Sigmoid colon (tissue), 7 donors: ENCODE data around the gene IRF4. TPM values are rescaled to one million over a fixed set of nuclear protein-coding genes. Genes with fewer than 3 reads are reported as not detected.

Experiments
- DNase-seq: peaks from one replicate; pipeline ENCODE4 v3.0.0-alpha.2; 2019
- H3K27ac ChIP-seq, 4 donors: fragments of 200-600 bp; sonication (generic); one replicate each; pipeline ENCODE4 v1.5.1; 2016 to 2019; ENCODE audit warnings: mild to moderate bottlenecking in 1 of 4
- H3K27me3 ChIP-seq, 3 donors: fragments of 200-600 bp; sonication (generic); one replicate each; pipeline ENCODE4 v1.5.1; 2019; ENCODE audit warnings: mild to moderate bottlenecking in 1 of 3
- H3K36me3 ChIP-seq, 4 donors: fragments of 200-600 bp; sonication (generic); one replicate each; pipeline ENCODE4 v1.5.1; 2016 to 2019
- H3K4me1 ChIP-seq, 4 donors: fragments of 200-600 bp; sonication (generic); one replicate each; pipeline ENCODE4 v1.5.1; 2017 to 2019
- H3K4me3 ChIP-seq, 4 donors: fragments of 200-600 bp; sonication (generic); one replicate each; pipeline ENCODE4 v1.5.1; 2017 to 2019; ENCODE audit warnings: mild to moderate bottlenecking in 2 of 4, moderate library complexity in 1 of 4
- H3K9me3 ChIP-seq, 4 donors: fragments of 200-600 bp in 3 of 4; sonication (generic) in 3 of 4; one replicate each; pipeline versions ENCODE4 v1.5.1 to v1.6.1; 2013 to 2019
- CTCF ChIP-seq, 4 experiments: fragments of 450-650 bp in 3 of 4; fragments of 200-600 bp in 1 of 4; IDR thresholded peaks; one replicate each; pipeline ENCODE4 v1.5.1; 2016 to 2019; ENCODE audit warnings: antibody characterized with exemption in 4 of 4, mild to moderate bottlenecking in 3 of 4, moderate library complexity in 2 of 4
- EP300 ChIP-seq, 4 donors: sonication (generic); formaldehyde crosslinking; IDR thresholded peaks; one replicate each; pipeline ENCODE4 v1.6.1; 2017; ENCODE audit warnings: antibody characterized with exemption in 4 of 4
- POLR2A ChIP-seq, 2 donors: fragments of 450-650 bp; IDR thresholded peaks; one replicate each; pipeline ENCODE4 v1.6.1; 2016; ENCODE audit warnings: antibody characterized with exemption in 2 of 2, mild to moderate bottlenecking in 2 of 2, moderate library complexity in 2 of 2
- POLR2AphosphoS5 ChIP-seq, 4 donors: sonication (generic); formaldehyde crosslinking; IDR thresholded peaks; one replicate each; pipeline ENCODE4 v1.6.1; 2017; ENCODE audit warnings: antibody characterized with exemption in 4 of 4
- WGBS, 2 donors: extraction: QIAGEN DNeasy Blood & Tissue Kit; methylation state at CpG; one replicate each; pipeline ENCODE4 v1.1.7; 2013; 5-methylcytosine and 5-hydroxymethylcytosine counted together
- intact Hi-C: fragments of 100-400 bp; cut with DNase I; formaldehyde crosslinking; loops from one replicate; pipeline ENCODE4 v1.15.1; 2023
- polyA plus RNA-seq, 3 donors: library from polyadenylated mRNA; stranded (reverse); fragments of 200-250 nt; gene quantifications; one replicate each; pipeline ENCODE4 v1.2.3, GENCODE V29; 2013
- total RNA-seq, 4 donors: library from RNA; depleted of rRNA; stranded (reverse); fragments of >200 nt; gene quantifications; one replicate each; pipeline ENCODE4 v1.1.0, GENCODE V29; 2016
- donor health status: healthy with polysubstance abuse.
- donor health status: Bipolar disorder and iron deficiency.
- donor health status: healthy.

Gene IRF4
- total and polyA plus RNA-seq, 7 donors: 0.28 to 9.3 (median 0.46) TPM

- Histone ChIP-seq H3K27me3 (peaks cover 0 to 41% (median 11%) of the 10 kb centered on the region in 3 donors), H3K4me1 (no peaks in the 10 kb centered on the region), H3K27ac (no peak overlapping the region), H3K36me3 (no peaks in the 10 kb centered on the region), H3K9me3 (no peaks in the 10 kb centered on the region), H3K4me3 (no peak overlapping the region)
- TF ChIP-seq EP300 (IDR thresholded peaks at IDR 0.05): no peak
- TF ChIP-seq POLR2AphosphoS5 (IDR thresholded peaks at IDR 0.05): no peak
- TF ChIP-seq POLR2A (IDR thresholded peaks at IDR 0.05): no peak
- no peak for TF ChIP-seq CTCF (IDR thresholded peaks at IDR 0.05)
- no peak for DNase-seq
- intact Hi-C loops: no loop called here
- 89 to 90% methylated on average over 17 of the region's 17 CpGs for WGBS, 2 donors
Measured at GRCh38 chr6:381742-382461, 9.7 kb upstream of the IRF4 start.

- Histone ChIP-seq H3K36me3 (no peaks in the 10 kb centered on the region), H3K27ac (no peak overlapping the region), H3K4me1 (no peaks in the 10 kb centered on the region), H3K27me3 (peaks cover 0 to 42% (median 11%) of the 10 kb centered on the region in 3 donors), H3K9me3 (no peaks in the 10 kb centered on the region), H3K4me3 (no peak overlapping the region)
- TF ChIP-seq POLR2A (IDR thresholded peaks at IDR 0.05) (no peak), POLR2AphosphoS5 (IDR thresholded peaks at IDR 0.05) (no peak), CTCF (IDR thresholded peaks at IDR 0.05) (no peak), EP300 (IDR thresholded peaks at IDR 0.05) (no peak)
- intact Hi-C loops: no loop called here
- DNase-seq: no peak
- WGBS, 2 donors: 87 to 90% methylated on average over 22 of the region's 22 CpGs
Measured at GRCh38 chr6:382883-383810, 8.4 kb upstream of the IRF4 start.

- 82 to 86% methylated on average over 3 of the region's 3 CpGs for WGBS, 2 donors
- no peak for DNase-seq
- H3K9me3 ChIP-seq: no peaks in the 10 kb centered on the region
- intact Hi-C loops: no loop called here
- H3K27ac ChIP-seq: no peak overlapping the region
- peaks cover 0 to 43% (median 11%) of the 10 kb centered on the region in 3 donors for H3K27me3 ChIP-seq
- no peak overlapping the region for H3K4me3 ChIP-seq
- no peaks in the 10 kb centered on the region for H3K4me1 ChIP-seq
- no peak for TF ChIP-seq EP300 (IDR thresholded peaks at IDR 0.05)
- TF ChIP-seq POLR2A (IDR thresholded peaks at IDR 0.05): no peak
- TF ChIP-seq CTCF (IDR thresholded peaks at IDR 0.05): no peak
- no peak for TF ChIP-seq POLR2AphosphoS5 (IDR thresholded peaks at IDR 0.05)
- no peaks in the 10 kb centered on the region for H3K36me3 ChIP-seq
Measured at GRCh38 chr6:383856-384255, 7.7 kb upstream of the IRF4 start.

- no peak for DNase-seq
- no peaks in the 10 kb centered on the region for H3K4me1 ChIP-seq
- H3K36me3 ChIP-seq: no peaks in the 10 kb centered on the region
- intact Hi-C loops: no loop called here
- H3K27me3 ChIP-seq: peaks cover 0 to 43% (median 6%) of the 10 kb centered on the region in 3 donors
- H3K4me3 ChIP-seq: no peak overlapping the region
- WGBS, 2 donors: 89 to 92% methylated on average over 6 of the region's 6 CpGs
- H3K9me3 ChIP-seq: no peaks in the 10 kb centered on the region
- H3K27ac ChIP-seq: no peak overlapping the region
- TF ChIP-seq EP300 (IDR thresholded peaks at IDR 0.05) (no peak), POLR2A (IDR thresholded peaks at IDR 0.05) (no peak), CTCF (IDR thresholded peaks at IDR 0.05) (no peak), POLR2AphosphoS5 (IDR thresholded peaks at IDR 0.05) (no peak)
Measured at GRCh38 chr6:384898-385297, 6.7 kb upstream of the IRF4 start.
